Measurements from ENCODE around the gene MARCKSL1.

MARCKSL1 gene

GRCh38 chr1:32329931-32330466 lies 6.0 kb downstream of the MARCKSL1 start:
- Histone ChIP-seq H2AFZ (no peak overlapping the region), H3K4me2 (ENCODE audit: low read length) (no peak overlapping the region), H3K27ac (no peak overlapping the region), H3K27me3 (ENCODE audit: control insufficient read depth, insufficient read depth, low read length) (no peaks in the 10 kb centered on the region), H3K9me3 (ENCODE audit: control insufficient read depth, low read length) (no peaks in the 10 kb centered on the region), H3K36me3 (ENCODE audit: control insufficient read depth, insufficient read depth, low read length) (no peaks in the 10 kb centered on the region), H3K4me3 (ENCODE audit: low read depth, low read length) (no peak overlapping the region), H3K4me1 (no peaks in the 10 kb centered on the region), H3K9ac (no peak overlapping the region), H3K79me2 (no peaks in the 10 kb centered on the region)
- TF ChIP-seq, protein P1, sequence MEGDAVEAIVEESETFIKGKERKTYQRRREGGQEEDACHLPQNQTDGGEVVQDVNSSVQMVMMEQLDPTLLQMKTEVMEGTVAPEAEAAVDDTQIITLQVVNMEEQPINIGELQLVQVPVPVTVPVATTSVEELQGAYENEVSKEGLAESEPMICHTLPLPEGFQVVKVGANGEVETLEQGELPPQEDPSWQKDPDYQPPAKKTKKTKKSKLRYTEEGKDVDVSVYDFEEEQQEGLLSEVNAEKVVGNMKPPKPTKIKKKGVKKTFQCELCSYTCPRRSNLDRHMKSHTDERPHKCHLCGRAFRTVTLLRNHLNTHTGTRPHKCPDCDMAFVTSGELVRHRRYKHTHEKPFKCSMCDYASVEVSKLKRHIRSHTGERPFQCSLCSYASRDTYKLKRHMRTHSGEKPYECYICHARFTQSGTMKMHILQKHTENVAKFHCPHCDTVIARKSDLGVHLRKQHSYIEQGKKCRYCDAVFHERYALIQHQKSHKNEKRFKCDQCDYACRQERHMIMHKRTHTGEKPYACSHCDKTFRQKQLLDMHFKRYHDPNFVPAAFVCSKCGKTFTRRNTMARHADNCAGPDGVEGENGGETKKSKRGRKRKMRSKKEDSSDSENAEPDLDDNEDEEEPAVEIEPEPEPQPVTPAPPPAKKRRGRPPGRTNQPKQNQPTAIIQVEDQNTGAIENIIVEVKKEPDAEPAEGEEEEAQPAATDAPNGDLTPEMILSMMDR (IDR thresholded peaks at IDR 0.05), result no peak

DNA sequence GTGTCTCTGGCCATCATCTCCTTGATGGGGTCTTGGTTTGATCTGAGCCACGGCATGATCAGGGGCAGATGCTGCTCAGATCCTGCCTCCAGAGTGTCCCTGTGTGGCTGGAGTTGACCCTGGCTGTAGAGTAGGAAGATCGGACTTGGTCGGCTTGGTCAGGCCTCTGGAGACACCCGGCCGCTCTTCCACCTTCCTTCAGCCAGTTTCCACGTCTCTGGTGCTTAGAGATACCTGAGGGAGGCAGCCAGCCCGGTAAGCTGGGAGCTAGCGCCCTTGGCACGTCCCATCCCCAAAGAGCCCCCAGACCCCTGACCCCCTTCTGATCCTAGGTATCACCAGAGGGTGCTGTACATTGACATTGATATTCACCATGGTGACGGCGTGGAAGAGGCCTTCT lies 8.8 kb downstream of the MARCKSL1 start:
- Histone ChIP-seq H3K4me2 (ENCODE audit: low read length) (no peak overlapping the region), H3K4me1 (no peaks in the 10 kb centered on the region), H3K9ac (no peak overlapping the region), H3K79me2 (no peaks in the 10 kb centered on the region), H3K27ac (no peak overlapping the region), H3K4me3 (ENCODE audit: low read depth, low read length) (no peak overlapping the region), H2AFZ (no peak overlapping the region), H3K9me3 (ENCODE audit: control insufficient read depth, low read length) (no peaks in the 10 kb centered on the region), H3K36me3 (ENCODE audit: control insufficient read depth, insufficient read depth, low read length) (no peaks in the 10 kb centered on the region), H3K27me3 (ENCODE audit: control insufficient read depth, insufficient read depth, low read length) (no peaks in the 10 kb centered on the region)
- TF ChIP-seq, protein P1 (IDR thresholded peaks at IDR 0.05), result no peak

- Histone ChIP-seq H3K27ac (no peak overlapping the region), H3K4me1 (no peaks in the 10 kb centered on the region), H3K27me3 (ENCODE audit: control insufficient read depth, insufficient read depth, low read length) (no peaks in the 10 kb centered on the region), H3K9me3 (ENCODE audit: control insufficient read depth, low read length) (no peaks in the 10 kb centered on the region), H3K4me2 (ENCODE audit: low read length) (no peak overlapping the region), H3K79me2 (no peaks in the 10 kb centered on the region), H3K36me3 (ENCODE audit: control insufficient read depth, insufficient read depth, low read length) (no peaks in the 10 kb centered on the region), H3K4me3 (ENCODE audit: low read depth, low read length) (no peak overlapping the region), H2AFZ (no peak overlapping the region), H3K9ac (no peak overlapping the region)
- TF ChIP-seq, protein P1 (IDR thresholded peaks at IDR 0.05), result no peak
Observed at GRCh38 chr1:32321712-32322291, 14.2 kb downstream of the MARCKSL1 start.

- Histone ChIP-seq H3K79me2 (no peaks in the 10 kb centered on the region), H3K9ac (no peak overlapping the region), H3K27ac (no peak overlapping the region), H3K4me1 (no peaks in the 10 kb centered on the region), H3K36me3 (ENCODE audit: control insufficient read depth, insufficient read depth, low read length) (no peaks in the 10 kb centered on the region), H3K4me2 (ENCODE audit: low read length) (no peak overlapping the region), H3K9me3 (ENCODE audit: control insufficient read depth, low read length) (no peaks in the 10 kb centered on the region), H3K4me3 (ENCODE audit: low read depth, low read length) (no peak overlapping the region), H2AFZ (no peak overlapping the region), H3K27me3 (ENCODE audit: control insufficient read depth, insufficient read depth, low read length) (no peaks in the 10 kb centered on the region)
- TF ChIP-seq, protein P1 (IDR thresholded peaks at IDR 0.05), result no peak
Observed at GRCh38 chr1:32318127-32318869, 17.7 kb downstream of the MARCKSL1 start.

All from parathyroid adenoma (tissue), 2 donors.